A549 (cell line): ENCODE measurements around the gene SCN4B. TPM values are rescaled to one million over a fixed set of nuclear protein-coding genes. Genes with fewer than 3 reads are reported as not detected.

Experiments used
- ATAC-seq, 2 experiments: fragments of 200-7000 bp in 1 of 2; fragments of >200 bp in 1 of 2; cut with Nextera tagmentation in 1 of 2; cut with Tn5 transposase in 1 of 2; 3 replicates each; pipeline versions ENCODE4 v1.8.0 to v1.9.1; 2018 to 2020; ENCODE audit warnings: mild to moderate bottlenecking in 1 of 2, moderate library complexity in 1 of 2
- CTCF ChIA-PET: fragments of 300-600 bp; sonication (Branson Sonifier 250); formaldehyde crosslinking; extraction: SDS; loops from one replicate; lab custom pipeline; 2021; ENCODE audit warnings: antibody characterized with exemption, inconsistent platforms; lab: Yijun Ruan, JAX
- POLR2A ChIA-PET: fragments of 350-600 bp; formaldehyde crosslinking; extraction: SDS; loops from one replicate; lab custom pipeline; 2021; ENCODE audit warnings: antibody characterized with exemption, inconsistent platforms; lab: Yijun Ruan, JAX
- DNase-seq, 2 experiments: peaks; one replicate each; pipeline versions ENCODE4 v3.0.0 to v3.0.0-alpha.2; 2011 to 2016; ENCODE audit warnings: low read depth in 1 of 2, low spot score in 1 of 2
- FAIRE-seq: peaks from 2 replicates; lab custom pipeline; 2011; peaks lifted over from hg19 to GRCh38; lab: Jason Lieb, UNC
- H3K27ac ChIP-seq, 2 experiments: fragments of >200 bp; sonication (Bioruptor Twin); formaldehyde crosslinking; 3 replicates each; pipeline ENCODE4 v1.5.1; 2016 to 2017
- H3K4me1 ChIP-seq: fragments of >200 bp; sonication (Bioruptor Twin); formaldehyde crosslinking; 3 replicates; pipeline ENCODE4 v1.6.1; 2016
- H3K4me2 ChIP-seq: fragments of >200 bp; sonication (Bioruptor Twin); formaldehyde crosslinking; 3 replicates; pipeline ENCODE4 v1.6.1; 2016
- H3K4me3 ChIP-seq: fragments of >200 bp; sonication (Bioruptor Twin); formaldehyde crosslinking; 3 replicates; pipeline ENCODE4 v1.5.1; 2016
- H3K9me3 ChIP-seq: fragments of >200 bp; sonication (Bioruptor Twin); formaldehyde crosslinking; 3 replicates; pipeline ENCODE4 v1.6.1; 2016
- CBX2 ChIP-seq: fragments of 200-600 bp; sonication (generic); IDR thresholded peaks from 2 replicates; pipeline ENCODE4 v1.6.1; 2016; ENCODE audit warnings: low read depth, mild to moderate bottlenecking, borderline replicate concordance
- CBX8 ChIP-seq: fragments of 200-600 bp; sonication (generic); IDR thresholded peaks from 2 replicates; pipeline ENCODE4 v1.6.1; 2016
- CHD2 ChIP-seq: fragments of 150-350 bp; IDR thresholded peaks from 2 replicates; pipeline ENCODE4 v1.6.1; 2014; ENCODE audit warnings: low read length; ENCODE audit not compliant: partially characterized antibody
- ELK1 ChIP-seq: fragments of 150-350 bp; IDR thresholded peaks from 2 replicates; pipeline ENCODE4 v1.6.1; 2014; ENCODE audit warnings: low read depth, mild to moderate bottlenecking, low read length
- EP300 ChIP-seq, 2 experiments: fragments of >200 bp; sonication (Bioruptor Twin); formaldehyde crosslinking; IDR thresholded peaks; 2 replicates in 1 of 2; 3 replicates in 1 of 2; pipeline ENCODE4 v1.6.1; 2016 to 2017
- FOXS1 ChIP-seq: fragments of 250-450 bp; sonication (Bioruptor Pico); IDR thresholded peaks from 2 replicates; pipeline ENCODE4 v1.5.0; 2020; ENCODE audit warnings: mild to moderate bottlenecking, moderate library complexity
- GATA3 ChIP-seq: IDR thresholded peaks from 2 replicates; pipeline ENCODE4 v1.6.1; 2012; ENCODE audit warnings: borderline replicate concordance
- HDAC2 ChIP-seq: fragments of 200-600 bp; sonication (generic); IDR thresholded peaks from 2 replicates; pipeline ENCODE4 v1.6.1; 2016
- HOXA7 ChIP-seq: fragments of 250-450 bp; sonication (Bioruptor Pico); IDR thresholded peaks from 2 replicates; pipeline ENCODE4 v1.5.0; 2020; ENCODE audit warnings: mild to moderate bottlenecking, moderate library complexity
- HOXB13 ChIP-seq: fragments of 250-450 bp; sonication (Bioruptor Pico); IDR thresholded peaks from 2 replicates; pipeline ENCODE4 v1.5.0; 2020; ENCODE audit warnings: low read depth, mild to moderate bottlenecking, moderate library complexity
- KDM1A ChIP-seq: fragments of 200-600 bp; sonication (generic); IDR thresholded peaks from 2 replicates; pipeline ENCODE4 v1.6.1; 2016; ENCODE audit warnings: low read depth, mild to moderate bottlenecking
- KDM5A ChIP-seq: fragments of 200-600 bp; sonication (generic); IDR thresholded peaks from 2 replicates; pipeline ENCODE4 v1.6.1; 2016; ENCODE audit warnings: antibody characterized with exemption, mild to moderate bottlenecking
- NFE2L2 ChIP-seq: fragments of 150-350 bp; conservative IDR thresholded peaks from 2 replicates; pipeline ENCODE4 v1.6.1; 2014; ENCODE audit warnings: low read length
- NPAS2 ChIP-seq: fragments of 250-450 bp; sonication (Bioruptor Pico); IDR thresholded peaks from 2 replicates; pipeline ENCODE4 v1.8.0; 2022; ENCODE audit warnings: mild to moderate bottlenecking, moderate library complexity, borderline replicate concordance
- PHF8 ChIP-seq: fragments of 200-600 bp; sonication (generic); IDR thresholded peaks from 2 replicates; pipeline ENCODE4 v1.6.1; 2016; ENCODE audit warnings: low read depth, mild to moderate bottlenecking, antibody characterized with exemption, moderate library complexity, borderline replicate concordance
- POLR2A ChIP-seq: IDR thresholded peaks from 2 replicates; pipeline ENCODE4 v1.6.1; 2012; ENCODE audit warnings: mild to moderate bottlenecking, low read length
- POLR2AphosphoS2 ChIP-seq: conservative IDR thresholded peaks from 2 replicates; pipeline ENCODE4 v1.6.1; 2012; ENCODE audit warnings: low read length, improper control_type of control experiment, inconsistent platforms
- RARB ChIP-seq: fragments of 250-450 bp; sonication (Bioruptor Pico); IDR thresholded peaks from 2 replicates; pipeline ENCODE4 v1.8.0; 2021; ENCODE audit warnings: mild to moderate bottlenecking, moderate library complexity
- TP53 ChIP-seq: fragments of 250-450 bp; sonication (Bioruptor Pico); IDR thresholded peaks from 2 replicates; pipeline ENCODE4 v1.5.0; 2021; ENCODE audit warnings: mild to moderate bottlenecking, moderate library complexity
- WGBS: methylation state at CpG from one replicate; pipeline ENCODE4 v1.1.6; 2017; ENCODE audit errors: missing lambda C conversion rate; 5-methylcytosine and 5-hydroxymethylcytosine counted together
- polyA plus RNA-seq, 4 experiments: library from polyadenylated mRNA; depleted of rRNA in 3 of 4; stranded (reverse); fragments of >200 nt; fragmentation: RNase III in 1 of 4; extraction: RNeasy Plus Mini Kit Qiagen cat#74134 plus additional on column Dnase treatment in 1 of 4; gene quantifications; 2 replicates in 3 of 4; 3 replicates in 1 of 4; pipeline ENCODE4 v1.2.3, GENCODE V29; 2011 to 2017
- TF ChIP-seq, protein P1 (sequence below): IDR thresholded peaks from 2 replicates; pipeline ENCODE4 v1.6.1; 2012; ENCODE audit warnings: low read depth, borderline replicate concordance
- TF ChIP-seq, protein P2 (sequence below): fragments of 450-650 bp; IDR thresholded peaks from 2 replicates; pipeline ENCODE4 v1.6.1; 2014; ENCODE audit warnings: antibody characterized with exemption

Gene SCN4B
- polyA plus RNA-seq, 2 of the 4 experiments (the other 2 are of a cell fraction), result 0.12 TPM; not detected in 1

- FAIRE-seq, result no peak
- TF ChIP-seq HDAC2 (no peak), FOXS1 (CRISPR knock-in tag) (no peak), TP53 (CRISPR knock-in tag) (no peak), KDM5A (no peak)
- peak overlapping the region; percentile 37; the same call in 2 of the 3 replicates for H3K4me2 ChIP-seq
- no peak overlapping the region for H3K4me3 ChIP-seq
- ATAC-seq, result peak in 1 of 2 experiments; percentile 14; a peak in 2 of 6 replicates
- WGBS, result 61% methylated on average over 9 of the region's 13 CpGs
- POLR2A ChIA-PET, result no interaction called here
- CTCF ChIA-PET, result interaction anchor here (0.8 to 1.2 kb wide), 3 partner anchors 9 to 31 kb away, joined by 3 to 6 read pairs (median 3); no protein-coding TSS in a partner anchor
- H3K9me3 ChIP-seq, result no peaks in the 10 kb centered on the region
- peak in 1 of 2 experiments; percentile 14 for DNase-seq
- H3K4me1 ChIP-seq, result peaks cover 14% of the 10 kb centered on the region
- H3K27ac ChIP-seq, result peak overlapping the region in 1 of 2 experiments; percentile 24; a peak in 3 of 6 replicates
These were observed 22.7 kb upstream of the SCN4B start for GRCh38 chr11:118175031-118175992.

DNA sequence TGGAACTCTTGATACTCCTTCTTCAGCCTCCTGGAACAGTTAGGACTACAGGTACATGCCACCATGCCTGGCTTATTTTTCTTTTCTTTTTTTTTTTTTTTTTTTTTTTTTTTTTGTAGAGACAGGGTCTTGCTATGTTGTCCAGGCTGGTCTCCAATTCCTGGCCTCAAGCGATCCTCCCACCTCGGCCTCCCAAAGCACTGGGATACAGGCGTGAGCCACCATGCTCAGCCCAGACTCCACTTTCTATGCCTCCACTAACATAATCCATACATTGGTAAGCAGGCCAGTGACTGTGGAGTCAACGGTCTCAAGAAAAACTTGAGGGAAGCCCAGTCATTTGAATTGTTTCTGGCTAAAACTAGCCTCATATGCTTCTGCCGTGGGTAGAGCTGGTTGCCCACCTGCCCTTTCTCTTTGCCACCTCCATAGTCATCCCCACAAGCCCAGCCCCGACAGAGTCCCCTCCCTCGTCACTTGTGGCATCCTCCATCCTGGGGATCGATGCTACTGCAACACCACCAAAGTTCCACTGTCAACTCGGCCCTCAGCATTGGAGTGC is 21.5 kb upstream of the SCN4B start:
- peaks cover 10% of the 10 kb centered on the region; the same call in 2 of the 3 replicates for H3K4me1 ChIP-seq
- no peak overlapping the region for H3K4me3 ChIP-seq
- 62% methylated on average over 9 of the region's 9 CpGs for WGBS
- H3K27ac ChIP-seq, result no peak overlapping the region
- FAIRE-seq, result no peak
- no peak for DNase-seq
- no peak for ATAC-seq
- ChIA-PET POLR2A (no interaction called here), CTCF (interaction anchor here (1.2 to 11.1 kb wide), 3 partner anchors 11 to 30 kb away, joined by 3 to 165 read pairs (median 6); no protein-coding TSS in a partner anchor)
- no peak for TF ChIP-seq CBX2
- TF ChIP-seq POLR2AphosphoS2, result no peak
- no peak overlapping the region for H3K4me2 ChIP-seq
- H3K9me3 ChIP-seq, result no peaks in the 10 kb centered on the region

DNA sequence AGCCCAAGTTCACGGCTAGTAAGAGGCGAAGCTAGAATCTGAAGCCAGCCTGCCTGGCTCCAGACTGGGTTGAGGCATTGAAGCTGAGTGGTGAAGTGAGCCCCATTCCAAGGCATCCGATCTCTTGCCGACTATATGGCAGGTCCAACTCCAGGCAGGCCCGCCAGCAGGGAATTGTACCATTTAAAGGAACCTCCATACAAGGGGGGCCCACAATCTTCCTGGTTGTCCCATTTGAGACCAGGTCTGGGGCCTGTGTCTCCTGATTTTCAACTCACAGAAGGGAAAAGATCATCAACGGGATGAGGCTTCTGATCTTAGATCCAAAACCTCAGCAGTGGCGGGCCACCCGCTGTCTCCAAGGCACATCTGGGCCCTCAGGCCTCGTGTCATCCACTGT is 19.7 kb upstream of the SCN4B start:
- ATAC-seq, result no peak; a peak in 1 of 6 replicates
- POLR2A ChIA-PET, result no interaction called here
- CTCF ChIA-PET, result interaction anchor here (0.6 to 11.1 kb wide), 20 partner anchors 9 to 337 kb away, joined by 3 to 165 read pairs (median 4); partner anchors contain the start of gene SCN4B

More for the DNA sequence above, 19.7 kb upstream of the SCN4B start:
- FAIRE-seq (no peak), DNase-seq (no peak)
- Histone ChIP-seq H3K4me1 (peaks cover 10% of the 10 kb centered on the region; the same call in 2 of the 3 replicates), H3K4me3 (no peak overlapping the region), H3K9me3 (no peaks in the 10 kb centered on the region), H3K27ac (no peak overlapping the region), H3K4me2 (no peak overlapping the region)
- WGBS, result 63% methylated on average over 6 of the region's 9 CpGs
- TF ChIP-seq PHF8 (no peak), NPAS2 (CRISPR knock-in tag) (no peak), CBX8 (no peak), TP53 (CRISPR knock-in tag) (no peak), HOXB13 (CRISPR knock-in tag) (no peak), NFE2L2 (no peak), RARB (CRISPR knock-in tag) (no peak), CHD2 (no peak), POLR2A (no peak), EP300 (IDR thresholded peaks at IDR 0.05) (no peak), POLR2AphosphoS2 (no peak), KDM1A (no peak), GATA3 (no peak), ELK1 (no peak), KDM5A (no peak), HOXA7 (CRISPR knock-in tag) (no peak)
- TF ChIP-seq, protein P1, sequence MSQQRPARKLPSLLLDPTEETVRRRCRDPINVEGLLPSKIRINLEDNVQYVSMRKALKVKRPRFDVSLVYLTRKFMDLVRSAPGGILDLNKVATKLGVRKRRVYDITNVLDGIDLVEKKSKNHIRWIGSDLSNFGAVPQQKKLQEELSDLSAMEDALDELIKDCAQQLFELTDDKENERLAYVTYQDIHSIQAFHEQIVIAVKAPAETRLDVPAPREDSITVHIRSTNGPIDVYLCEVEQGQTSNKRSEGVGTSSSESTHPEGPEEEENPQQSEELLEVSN, result no peak
- TF ChIP-seq, protein P2, sequence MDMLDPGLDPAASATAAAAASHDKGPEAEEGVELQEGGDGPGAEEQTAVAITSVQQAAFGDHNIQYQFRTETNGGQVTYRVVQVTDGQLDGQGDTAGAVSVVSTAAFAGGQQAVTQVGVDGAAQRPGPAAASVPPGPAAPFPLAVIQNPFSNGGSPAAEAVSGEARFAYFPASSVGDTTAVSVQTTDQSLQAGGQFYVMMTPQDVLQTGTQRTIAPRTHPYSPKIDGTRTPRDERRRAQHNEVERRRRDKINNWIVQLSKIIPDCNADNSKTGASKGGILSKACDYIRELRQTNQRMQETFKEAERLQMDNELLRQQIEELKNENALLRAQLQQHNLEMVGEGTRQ, result no peak
